Erythroblast (primary cell): ENCODE results near the gene ACBD5.

Experiments
- GATA1 ChIP-seq: IDR thresholded peaks from 2 replicates; pipeline ENCODE4 v1.6.1; 2011; ENCODE audit warnings: low read depth, mild to moderate bottlenecking, control low read depth, low read length, moderate library complexity
- POLR2A ChIP-seq: IDR thresholded peaks from 2 replicates; pipeline ENCODE4 v1.6.1; 2011; ENCODE audit warnings: mild to moderate bottlenecking, low read length

- TF ChIP-seq POLR2A (no peak), GATA1 (no peak)
Observed at GRCh38 chr10:27188897-27189296, 51.7 kb downstream of the ACBD5 start.
